GM13977 (cell line): ENCODE data around the gene BICC1.

Experiments
- DNase-seq: peaks from one replicate; pipeline ENCODE4 v3.0.0; 2012; ENCODE audit warnings: low spot score
- in situ Hi-C: fragments of 300-500 bp; cut with MboI; formaldehyde crosslinking; loops from one replicate; pipeline ENCODE4 v1.12.0; 2022; ENCODE audit warnings: low sequenced_read_pairs, low pct_unique_long_range_greater_than_20kb, mixed read lengths, inconsistent platforms; ENCODE audit not compliant: unreplicated experiment
- TF ChIP-seq, protein P1 (sequence below): IDR thresholded peaks from 2 replicates; pipeline ENCODE4 v1.5.1; 2012; ENCODE audit warnings: mild to moderate bottlenecking, control low read depth; ENCODE audit not compliant: insufficient read depth; ENCODE audit errors: extremely low read depth, missing control alignments

BICC1 gene

DNA sequence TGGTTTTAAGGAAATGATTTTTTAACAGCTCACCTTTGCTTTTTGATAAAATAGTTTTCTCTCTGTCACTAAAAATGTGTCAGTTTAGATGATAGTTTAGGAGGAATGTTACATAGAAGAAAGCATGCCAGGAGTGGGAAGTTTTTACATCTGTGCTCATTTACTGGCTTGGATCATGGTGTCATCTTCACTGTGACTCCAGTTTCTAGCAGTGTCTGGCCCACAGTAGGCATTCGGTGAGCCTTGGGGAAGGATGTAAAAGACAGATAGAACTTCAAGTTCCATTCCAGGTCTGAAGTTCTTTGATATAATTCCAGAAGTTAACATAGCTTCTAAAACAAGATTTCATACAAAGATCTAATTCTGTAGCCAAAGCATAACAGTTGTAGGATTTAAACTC is 259.2 kb downstream of the BICC1 start:
- TF ChIP-seq, protein P1, sequence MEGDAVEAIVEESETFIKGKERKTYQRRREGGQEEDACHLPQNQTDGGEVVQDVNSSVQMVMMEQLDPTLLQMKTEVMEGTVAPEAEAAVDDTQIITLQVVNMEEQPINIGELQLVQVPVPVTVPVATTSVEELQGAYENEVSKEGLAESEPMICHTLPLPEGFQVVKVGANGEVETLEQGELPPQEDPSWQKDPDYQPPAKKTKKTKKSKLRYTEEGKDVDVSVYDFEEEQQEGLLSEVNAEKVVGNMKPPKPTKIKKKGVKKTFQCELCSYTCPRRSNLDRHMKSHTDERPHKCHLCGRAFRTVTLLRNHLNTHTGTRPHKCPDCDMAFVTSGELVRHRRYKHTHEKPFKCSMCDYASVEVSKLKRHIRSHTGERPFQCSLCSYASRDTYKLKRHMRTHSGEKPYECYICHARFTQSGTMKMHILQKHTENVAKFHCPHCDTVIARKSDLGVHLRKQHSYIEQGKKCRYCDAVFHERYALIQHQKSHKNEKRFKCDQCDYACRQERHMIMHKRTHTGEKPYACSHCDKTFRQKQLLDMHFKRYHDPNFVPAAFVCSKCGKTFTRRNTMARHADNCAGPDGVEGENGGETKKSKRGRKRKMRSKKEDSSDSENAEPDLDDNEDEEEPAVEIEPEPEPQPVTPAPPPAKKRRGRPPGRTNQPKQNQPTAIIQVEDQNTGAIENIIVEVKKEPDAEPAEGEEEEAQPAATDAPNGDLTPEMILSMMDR = no peak
- no peak for DNase-seq
- in situ Hi-C loops = no loop called here

DNA sequence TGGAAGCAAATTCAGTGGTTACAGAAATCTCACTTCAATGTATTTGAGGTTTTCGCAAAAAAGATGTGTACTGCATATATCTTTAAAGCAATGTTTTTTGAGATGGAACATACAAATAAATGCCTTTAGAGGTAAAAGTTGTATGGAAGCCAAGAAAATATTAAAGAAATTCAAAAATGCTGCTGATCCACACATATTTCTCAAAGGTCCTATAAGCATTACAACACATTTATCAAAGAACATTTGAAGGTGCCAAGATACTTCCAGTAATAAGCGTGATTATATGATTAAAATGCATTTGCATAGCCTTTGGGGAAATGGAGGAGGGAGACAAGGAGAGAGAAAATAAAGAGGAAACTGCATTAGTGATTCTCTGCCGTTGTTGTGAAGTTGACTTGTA is 260.1 kb downstream of the BICC1 start:
- in situ Hi-C loops = no loop called here
- TF ChIP-seq, protein P1 = no peak
- no peak for DNase-seq

DNA sequence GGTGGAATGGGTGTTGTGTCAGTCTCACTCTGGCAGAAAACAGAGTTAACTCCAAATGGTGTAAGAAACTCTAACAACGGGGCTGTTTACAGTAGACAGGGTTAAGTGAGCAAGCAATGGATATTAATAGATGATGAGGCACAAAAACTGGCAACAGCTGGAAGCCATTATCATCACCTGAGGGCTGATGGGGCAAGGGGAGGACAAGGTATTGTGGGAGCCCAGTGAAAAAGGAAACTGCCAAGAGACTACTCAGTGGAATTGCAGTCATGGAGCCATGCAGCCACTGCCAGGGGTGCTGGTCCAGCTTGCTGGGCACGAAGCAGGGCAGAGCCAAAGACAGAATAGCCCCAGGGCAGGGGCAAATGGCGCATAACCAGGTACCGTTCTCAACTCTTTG is 260.7 kb downstream of the BICC1 start:
- no peak for DNase-seq
- TF ChIP-seq, protein P1 = no peak
- in situ Hi-C loops = no loop called here

DNA sequence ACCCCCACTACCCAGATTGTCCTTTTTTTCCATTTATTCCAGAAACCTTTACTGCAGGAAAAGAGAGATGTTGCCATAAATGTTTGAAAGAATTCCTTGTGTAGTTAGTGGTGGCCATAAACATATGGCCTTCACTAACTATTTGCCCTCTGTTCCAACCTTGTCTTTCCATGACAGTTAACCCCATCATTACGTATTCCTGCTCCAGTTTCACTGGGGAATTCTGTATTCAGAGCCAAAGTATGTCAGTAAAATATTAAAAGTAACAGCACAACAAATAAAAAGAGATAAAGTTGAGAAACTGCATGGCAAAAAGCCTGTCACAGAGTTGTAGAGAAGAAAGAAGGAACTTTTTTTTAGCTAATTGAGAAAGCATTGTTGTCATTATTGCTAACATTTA is 261.3 kb downstream of the BICC1 start:
- DNase-seq = no peak
- TF ChIP-seq, protein P1 = no peak
- in situ Hi-C loops = no loop called here

DNA sequence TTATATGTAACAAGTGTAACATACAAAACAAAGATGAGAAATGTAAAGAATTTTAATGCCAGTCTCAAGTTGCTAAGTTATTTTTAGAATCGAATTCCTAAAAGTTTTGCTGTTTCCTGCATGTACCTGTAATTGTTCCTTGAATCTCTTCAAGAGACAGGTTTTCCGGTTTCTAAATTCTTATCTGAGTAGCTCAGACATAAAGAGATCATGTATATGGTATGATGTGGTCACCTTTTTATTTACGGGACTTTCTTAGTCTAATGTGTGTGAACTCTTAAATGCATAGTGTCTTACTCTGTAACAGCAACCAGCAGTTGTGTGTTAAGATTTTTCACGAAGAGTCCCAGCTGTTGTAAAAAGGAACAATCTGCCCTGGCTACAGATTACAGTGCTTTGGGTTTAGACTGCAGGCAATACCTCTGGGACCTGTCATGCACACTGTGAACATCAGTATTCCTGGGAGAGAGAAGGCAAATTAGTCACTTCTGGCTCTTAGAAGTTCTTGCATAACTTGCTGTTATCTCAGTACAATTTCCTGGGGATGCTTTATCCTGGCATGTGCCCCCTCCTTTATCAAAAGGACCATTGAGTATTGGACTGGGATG is 263.4 kb downstream of the BICC1 start:
- no peak for DNase-seq
- TF ChIP-seq, protein P1 = no peak
- in situ Hi-C loops = loop anchor here (25.0 kb wide), 1 partner anchor 836 kb away; no protein-coding TSS in a partner anchor

DNA sequence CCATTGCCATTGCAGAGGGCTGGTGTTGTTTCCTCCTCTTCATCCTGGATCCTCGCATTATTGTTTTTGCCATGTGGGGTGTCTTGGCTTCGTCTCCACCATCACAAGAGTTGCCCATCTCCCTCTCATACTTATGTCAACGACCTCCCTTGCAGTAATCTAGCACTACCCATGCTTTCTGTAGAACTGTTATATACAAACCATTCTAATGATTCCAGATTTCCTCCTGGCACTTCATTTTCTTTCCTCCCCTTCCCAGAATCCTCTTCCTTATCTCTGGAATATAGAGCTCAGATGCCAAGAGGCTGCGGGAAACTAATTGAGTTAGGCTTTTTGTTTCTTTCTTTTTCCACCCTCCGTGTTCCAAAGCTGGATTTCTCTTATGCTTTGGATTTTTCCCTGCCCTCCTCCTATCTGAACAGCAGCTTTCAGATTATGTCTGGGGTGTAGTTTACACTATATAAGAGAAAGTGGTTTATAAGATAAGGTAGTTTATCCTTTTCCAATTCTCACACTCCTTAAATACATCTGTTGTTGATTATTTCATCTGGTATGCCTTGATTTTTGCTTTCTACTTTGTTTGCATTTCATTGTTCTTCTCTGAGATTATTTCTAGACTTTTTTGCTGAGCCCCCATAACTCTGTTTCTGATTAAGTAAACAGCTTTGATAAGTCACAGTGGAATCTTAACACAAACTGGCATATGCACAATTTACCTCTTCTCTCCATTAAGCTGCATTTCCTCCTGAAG is 264.1 kb downstream of the BICC1 start:
- in situ Hi-C loops = loop anchor here (25.0 kb wide), 1 partner anchor 836 kb away; no protein-coding TSS in a partner anchor
- TF ChIP-seq, protein P1 = no peak
- no peak for DNase-seq
